Caco-2 (cell line): ENCODE measurements around the gene ANAPC5. TPM values are rescaled to one million over a fixed set of nuclear protein-coding genes. Genes with fewer than 3 reads are reported as not detected.

ENCODE experiments used
- BruUV-seq: library from RNA; stranded (reverse); fragments of 400-500 nt; replicated peaks from 2 replicates; lab custom pipeline; 2021; lab: Mats Ljungman, UMichigan
- CTCF ChIA-PET: fragments of 300-600 bp; sonication (Branson Sonifier 250); formaldehyde crosslinking; loops from one replicate; lab custom pipeline; 2022; ENCODE audit warnings: antibody characterized with exemption; lab: Charles Lee
- POLR2A ChIA-PET: fragments of 300-600 bp; sonication (Branson Sonifier 250); formaldehyde crosslinking; loops from one replicate; lab custom pipeline; 2022; ENCODE audit warnings: antibody characterized with exemption; lab: Charles Lee
- DNase-seq, 2 experiments: peaks; one replicate each; pipeline versions ENCODE4 v3.0.0 to v3.0.0-alpha.2; 2020 to 2022
- H3K27me3 ChIP-seq: replicated peaks from 2 replicates; pipeline ENCODE4 v1.6.0; 2011; ENCODE audit warnings: low read length; ENCODE audit not compliant: control insufficient read depth, insufficient read depth
- H3K36me3 ChIP-seq: 2 replicates; pipeline ENCODE4 v1.5.1; 2011; ENCODE audit warnings: low read length; ENCODE audit not compliant: control insufficient read depth, insufficient read depth
- H3K4me1 ChIP-seq: fragments of 250-450 bp; sonication (Bioruptor Pico); 2 replicates; pipeline ENCODE4 v1.5.1; 2020; ENCODE audit warnings: mild to moderate bottlenecking
- H3K4me3 ChIP-seq: 2 replicates; pipeline ENCODE4 v1.5.1; 2011; ENCODE audit warnings: low read depth, mild to moderate bottlenecking, control low read depth, low read length
- H3K9me3 ChIP-seq: fragments of 250-450 bp; sonication (Bioruptor Pico); 2 replicates; pipeline ENCODE4 v1.5.1; 2020; ENCODE audit warnings: mild to moderate bottlenecking, moderate library complexity
- H3K27ac Mint-ChIP-seq: one replicate; pipeline ENCODE4 v1.8.0; 2022; ENCODE audit warnings: mixed read lengths; ENCODE audit not compliant: unreplicated experiment
- H3K27me3 Mint-ChIP-seq: one replicate; pipeline ENCODE4 v1.8.0; 2022; ENCODE audit warnings: mixed read lengths; ENCODE audit not compliant: insufficient read depth, unreplicated experiment
- H3K36me3 Mint-ChIP-seq: one replicate; pipeline ENCODE4 v1.8.0; 2022; ENCODE audit warnings: mild to moderate bottlenecking, mixed read lengths; ENCODE audit not compliant: insufficient read depth, unreplicated experiment
- H3K4me1 Mint-ChIP-seq: one replicate; pipeline ENCODE4 v1.8.0; 2022; ENCODE audit warnings: low read depth, mixed read lengths; ENCODE audit not compliant: unreplicated experiment
- H3K4me3 Mint-ChIP-seq: one replicate; pipeline ENCODE4 v1.8.0; 2022; ENCODE audit warnings: mild to moderate bottlenecking, moderate library complexity, mixed read lengths; ENCODE audit not compliant: unreplicated experiment
- H3K9me3 Mint-ChIP-seq: one replicate; pipeline ENCODE4 v1.8.0; 2022; ENCODE audit warnings: mixed read lengths; ENCODE audit not compliant: unreplicated experiment
- CTCF ChIP-seq, 2 experiments: fragments of 200-600 bp in 1 of 2; IDR thresholded peaks; 1 replicate in 1 of 2; 2 replicates in 1 of 2; pipeline versions ENCODE4 v1.5.1 to v1.8.0; 2011 to 2022; ENCODE audit warnings: antibody characterized with exemption in 1 of 2, control low read depth in 1 of 2, inconsistent platforms in 1 of 2, low read depth in 1 of 2, low read length in 1 of 2, mild to moderate bottlenecking in 1 of 2, moderate library complexity in 1 of 2; ENCODE audit not compliant: insufficient read depth in 1 of 2, severe bottlenecking in 1 of 2, unreplicated experiment in 1 of 2
- intact Hi-C: fragments of 100-400 bp; cut with micrococcal nuclease; formaldehyde crosslinking; loops from one replicate; pipeline ENCODE4 v1.10.0; 2022; ENCODE audit not compliant: unreplicated experiment
- total RNA-seq: library from RNA; stranded (reverse); gene quantifications from 2 replicates; pipeline ENCODE4 v1.2.3, GENCODE V29; 2022

Gene ANAPC5
- total RNA-seq, 1 experiment from 2014 or later = 106 TPM

GRCh38 chr12:121357331-121357730 is 5.1 kb upstream of the ANAPC5 start:
- no peak for TF ChIP-seq CTCF (IDR thresholded peaks at IDR 0.05; ENCODE audit: insufficient read depth in 1 of 2, low read depth in 1 of 2, low read length in 1 of 2, severe bottlenecking in 1 of 2, unreplicated experiment in 1 of 2)
- H3K27ac Mint-ChIP-seq = no peak overlapping the region
- no peak overlapping the region for H3K4me3 Mint-ChIP-seq
- DNase-seq = no peak
- no peaks in the 10 kb centered on the region for H3K36me3 ChIP-seq
- no peaks in the 10 kb centered on the region for H3K27me3 Mint-ChIP-seq
- ChIA-PET CTCF (no interaction called here), POLR2A (no interaction called here)
- H3K9me3 Mint-ChIP-seq = no peaks in the 10 kb centered on the region
- H3K4me1 ChIP-seq = no peaks in the 10 kb centered on the region
- no peak overlapping the region for H3K4me3 ChIP-seq
- intact Hi-C loops = no loop called here
- H3K36me3 Mint-ChIP-seq = peaks cover 4% of the 10 kb centered on the region
- H3K4me1 Mint-ChIP-seq = peaks cover 13% of the 10 kb centered on the region
- BruUV-seq = no TSS peak
- H3K27me3 ChIP-seq = no peaks in the 10 kb centered on the region
- no peaks in the 10 kb centered on the region for H3K9me3 ChIP-seq

- intact Hi-C loops = no loop called here
- Mint-ChIP-seq H3K9me3 (no peaks in the 10 kb centered on the region), H3K4me3 (no peak overlapping the region), H3K27ac (no peak overlapping the region), H3K27me3 (no peaks in the 10 kb centered on the region), H3K4me1 (peaks cover 13% of the 10 kb centered on the region), H3K36me3 (peaks cover 10% of the 10 kb centered on the region)
- POLR2A ChIA-PET = no interaction called here
- H3K4me1 ChIP-seq = no peaks in the 10 kb centered on the region
- no peaks in the 10 kb centered on the region for H3K36me3 ChIP-seq
- no TSS peak for BruUV-seq
- no peak for TF ChIP-seq CTCF (IDR thresholded peaks at IDR 0.05; ENCODE audit: insufficient read depth in 1 of 2, low read depth in 1 of 2, low read length in 1 of 2, severe bottlenecking in 1 of 2, unreplicated experiment in 1 of 2)
- DNase-seq = no peak
- no peaks in the 10 kb centered on the region for H3K27me3 ChIP-seq
- H3K4me3 ChIP-seq = no peak overlapping the region
- CTCF ChIA-PET = no interaction called here
- no peaks in the 10 kb centered on the region for H3K9me3 ChIP-seq
Observed at GRCh38 chr12:121356657-121357056, 4.4 kb upstream of the ANAPC5 start.

DNA sequence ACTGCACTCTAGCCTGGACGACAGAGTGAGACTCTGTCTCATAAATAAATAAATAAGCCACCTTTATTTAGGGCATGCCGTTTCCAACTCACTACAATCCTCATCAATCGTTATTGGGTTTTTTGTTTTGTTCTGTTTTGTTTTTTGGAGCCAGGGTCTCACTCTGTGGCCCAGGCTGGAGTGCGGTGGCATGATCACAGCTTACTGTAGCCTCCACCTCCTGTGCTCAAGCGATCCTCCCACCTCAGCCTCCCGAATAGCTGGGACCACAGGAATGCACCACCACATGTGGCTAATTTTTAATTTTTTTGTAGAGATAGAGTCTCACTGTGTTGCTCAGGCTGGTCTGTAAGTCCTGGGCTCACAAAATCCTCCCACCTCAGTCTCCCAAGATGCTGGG is 3.6 kb upstream of the ANAPC5 start:
- DNase-seq = no peak
- no peak for TF ChIP-seq CTCF (IDR thresholded peaks at IDR 0.05; ENCODE audit: insufficient read depth in 1 of 2, low read depth in 1 of 2, low read length in 1 of 2, severe bottlenecking in 1 of 2, unreplicated experiment in 1 of 2)
- no peak overlapping the region for H3K4me3 Mint-ChIP-seq
- no peak overlapping the region for H3K4me3 ChIP-seq
- H3K9me3 ChIP-seq = no peaks in the 10 kb centered on the region
- no peaks in the 10 kb centered on the region for H3K27me3 Mint-ChIP-seq
- no peaks in the 10 kb centered on the region for H3K36me3 ChIP-seq
- no peak overlapping the region for H3K27ac Mint-ChIP-seq
- H3K4me1 Mint-ChIP-seq = peaks cover 13% of the 10 kb centered on the region
- no peaks in the 10 kb centered on the region for H3K9me3 Mint-ChIP-seq
- BruUV-seq = no TSS peak
- POLR2A ChIA-PET = no interaction called here
- intact Hi-C loops = no loop called here
- CTCF ChIA-PET = no interaction called here
- H3K36me3 Mint-ChIP-seq = peaks cover 12% of the 10 kb centered on the region
- H3K4me1 ChIP-seq = no peaks in the 10 kb centered on the region
- H3K27me3 ChIP-seq = no peaks in the 10 kb centered on the region
